GF-D8 (cell line): ENCODE results near the gene PI3.

Source experiments
- DNase-seq: peaks from one replicate; lab custom pipeline; 2025; lab: John Stamatoyannopoulos, UW

PI3 gene

DNA sequence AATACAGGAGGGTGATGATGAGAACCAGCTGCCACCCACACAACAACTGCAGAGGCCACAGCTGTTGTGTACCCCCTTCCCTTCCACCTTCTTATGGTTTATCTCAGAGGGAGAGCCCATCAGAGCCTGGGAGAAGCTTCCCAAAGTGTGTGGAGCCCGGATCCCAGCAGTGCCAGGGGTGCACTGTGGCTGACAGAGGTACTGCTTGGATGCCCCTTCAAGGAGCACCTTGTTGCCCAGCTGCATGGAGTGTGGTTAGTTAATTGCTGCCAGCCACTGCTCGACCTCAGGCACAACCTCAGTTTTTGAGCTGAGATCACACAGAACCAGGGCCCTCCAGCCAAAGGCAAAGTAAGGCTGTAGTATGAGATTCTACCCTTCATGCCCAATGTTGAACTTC is 13.0 kb downstream of the PI3 start:
- no peak for DNase-seq

DNA sequence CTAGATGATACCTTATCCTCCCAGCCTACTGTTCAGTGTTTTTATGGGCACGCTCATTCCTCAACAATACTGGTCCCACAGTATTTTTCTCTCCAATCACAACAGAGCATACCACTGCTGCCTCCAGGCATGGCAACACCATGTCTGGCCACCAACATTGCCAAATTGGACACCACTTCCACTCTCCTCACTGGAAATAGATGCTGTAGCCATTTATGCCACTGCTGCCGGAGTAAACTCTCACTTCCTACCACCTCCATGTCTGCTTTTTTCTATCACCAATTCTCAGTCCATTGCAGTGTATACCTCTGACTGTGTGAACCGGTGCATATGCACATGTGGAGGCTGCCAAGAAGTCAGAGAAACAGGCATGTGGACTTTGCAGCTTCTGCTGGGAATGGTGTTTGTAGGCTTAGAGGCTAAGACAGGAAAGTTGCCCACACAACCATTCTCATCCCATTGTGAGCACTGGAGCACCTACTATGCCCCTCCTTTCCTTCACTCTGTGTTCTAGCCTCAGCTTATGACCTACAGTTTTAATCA is 14.4 kb downstream of the PI3 start:
- no peak for DNase-seq

DNA sequence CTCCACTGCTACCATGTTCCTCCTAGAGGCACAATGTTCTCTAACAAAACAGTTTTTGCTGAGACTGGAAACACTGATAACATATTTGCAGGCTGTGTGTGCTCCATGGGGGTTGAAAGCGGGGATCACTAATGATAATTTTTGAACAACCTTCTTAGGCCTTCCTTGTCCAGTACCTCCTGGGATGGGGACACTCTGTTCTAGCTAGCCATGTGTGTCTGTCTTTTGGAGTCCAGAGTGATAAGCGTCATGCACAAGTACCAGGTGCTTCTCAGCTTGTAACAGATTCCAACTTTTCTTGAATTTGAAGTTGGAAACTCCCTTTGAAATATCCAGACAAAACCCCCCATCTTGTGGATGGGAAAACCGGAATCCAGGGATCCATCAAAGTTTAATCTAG is 15.2 kb downstream of the PI3 start:
- DNase-seq, result no peak

DNA sequence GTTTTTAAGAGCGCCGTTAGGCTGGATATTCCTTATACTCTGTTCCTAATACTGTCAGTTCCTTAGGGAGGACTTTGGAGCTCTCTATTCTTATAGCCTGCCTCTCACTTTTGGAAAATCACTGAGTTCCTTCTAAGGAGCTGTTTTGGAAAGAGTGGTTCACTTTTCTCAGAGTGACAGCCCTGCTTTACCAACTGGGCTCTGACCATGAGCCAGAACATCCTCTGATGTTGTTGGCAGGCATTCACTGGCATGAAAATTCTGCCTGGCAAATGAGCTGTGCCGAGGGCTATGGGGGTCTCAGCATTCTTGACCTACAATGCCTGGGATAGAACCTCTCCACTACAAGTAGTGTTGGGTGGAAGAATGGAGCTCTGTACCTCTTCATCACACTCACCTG is 17.2 kb downstream of the PI3 start:
- no peak for DNase-seq

GRCh38 chr20:45193331-45193730 is 18.6 kb downstream of the PI3 start:
- no peak for DNase-seq

DNA sequence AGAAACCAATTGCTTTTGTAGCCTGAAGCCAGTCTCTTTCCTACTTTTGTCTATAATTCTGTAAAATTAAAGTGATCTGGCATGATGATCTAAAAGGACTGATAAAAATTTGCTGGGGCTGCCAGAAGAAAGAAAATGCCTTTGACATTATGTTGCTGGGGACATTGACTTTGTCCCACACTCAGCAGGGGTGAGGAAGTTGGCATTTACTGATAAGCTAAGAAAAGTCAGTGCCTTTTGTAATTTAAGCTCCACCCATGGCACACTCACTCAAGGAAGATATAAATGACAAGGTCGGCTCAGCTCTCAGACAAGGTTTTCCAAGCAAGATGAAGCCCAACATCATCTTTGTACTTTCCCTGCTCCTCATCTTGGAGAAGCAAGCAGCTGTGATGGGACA is 32.0 kb downstream of the PI3 start, which contains the start of gene SEMG1:
Gene SEMG1 (plus strand): TSS at position 309 of the 400 bp plus-strand sequence. CDS start 21 bp downstream, at position 330.
- no peak for DNase-seq

GRCh38 chr20:45209924-45210323 is 35.2 kb downstream of the PI3 start:
- no peak for DNase-seq

- no peak for DNase-seq
Measured at GRCh38 chr20:45211569-45212474, 37.1 kb downstream of the PI3 start.

DNA sequence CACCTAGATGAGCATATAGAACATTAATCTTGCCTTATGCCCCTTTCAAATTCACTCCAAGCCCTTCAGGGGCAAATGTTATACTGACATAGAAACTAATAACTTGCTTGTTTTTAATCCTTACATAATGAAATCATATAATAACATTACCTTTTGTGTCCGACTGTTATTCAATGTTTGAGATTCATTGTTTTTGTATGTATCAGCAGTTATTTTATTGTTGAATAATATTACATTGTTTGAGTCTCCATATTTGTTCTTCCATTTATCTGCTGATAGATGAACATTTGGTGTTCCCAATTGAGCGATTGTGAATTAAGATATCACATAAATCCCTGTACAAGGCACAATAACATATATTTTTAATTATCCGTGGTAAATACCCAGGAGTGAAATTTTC is 38.1 kb downstream of the PI3 start:
- no peak for DNase-seq

GRCh38 chr20:45218124-45218523 is 43.4 kb downstream of the PI3 start:
- DNase-seq, result no peak

DNA sequence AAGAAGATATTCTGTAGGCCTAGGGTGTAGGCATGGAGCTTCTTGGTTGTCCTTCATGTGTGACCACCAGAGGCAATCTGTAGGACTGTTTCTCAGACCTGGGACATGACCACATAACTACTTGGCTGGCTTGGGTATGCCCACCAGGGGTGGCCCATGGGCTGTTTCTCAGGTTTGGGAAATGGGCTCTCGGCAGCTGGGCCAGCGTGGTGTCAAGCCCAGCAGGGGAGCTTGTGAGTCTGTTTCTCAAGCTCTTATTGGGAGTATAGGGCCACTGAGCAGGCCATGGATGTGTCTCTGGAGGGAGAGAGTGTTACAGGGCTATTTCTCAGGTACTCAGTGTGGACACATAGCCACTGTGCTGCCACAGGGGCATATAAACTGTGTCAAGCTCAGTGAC is 43.9 kb downstream of the PI3 start:
- no peak for DNase-seq

DNA sequence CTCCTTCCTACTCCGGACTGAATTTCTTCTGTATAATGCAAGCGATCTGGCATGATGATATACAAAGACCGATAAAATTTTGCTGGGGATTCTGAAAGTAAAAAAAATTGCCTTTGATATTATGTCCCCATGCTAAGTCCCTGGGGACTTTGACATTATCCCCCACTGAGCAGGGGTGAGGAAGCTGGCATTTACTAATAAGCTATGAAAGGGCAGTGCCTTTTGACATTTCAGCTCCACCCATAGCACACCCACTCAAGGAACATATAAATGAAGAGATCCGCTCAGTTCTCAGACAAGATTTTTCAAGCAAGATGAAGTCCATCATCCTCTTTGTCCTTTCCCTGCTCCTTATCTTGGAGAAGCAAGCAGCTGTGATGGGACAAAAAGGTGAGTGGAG is 46.4 kb downstream of the PI3 start, which contains the start of gene SEMG2:
Gene SEMG2 (plus strand): TSS at position 298 of the 400 bp plus-strand sequence. CDS start 17 bp downstream, at position 315.
- no peak for DNase-seq

GRCh38 chr20:45223136-45223535 is 48.4 kb downstream of the PI3 start:
- no peak for DNase-seq
